Sigmoid colon (tissue), 4 donors: ENCODE measurements around the gene SOX6.

ENCODE experiments used
- EP300 ChIP-seq, 4 donors: sonication (generic); formaldehyde crosslinking; IDR thresholded peaks; one replicate each; pipeline ENCODE4 v1.6.1; 2017; ENCODE audit warnings: antibody characterized with exemption in 4 of 4
- POLR2A ChIP-seq, 2 donors: fragments of 450-650 bp; IDR thresholded peaks; one replicate each; pipeline ENCODE4 v1.6.1; 2016; ENCODE audit warnings: antibody characterized with exemption in 2 of 2, mild to moderate bottlenecking in 2 of 2, moderate library complexity in 2 of 2
- POLR2AphosphoS5 ChIP-seq, 4 donors: sonication (generic); formaldehyde crosslinking; IDR thresholded peaks; one replicate each; pipeline ENCODE4 v1.6.1; 2017; ENCODE audit warnings: antibody characterized with exemption in 4 of 4
- TF ChIP-seq, protein P1 (sequence below), 4 experiments: fragments of 450-650 bp in 3 of 4; fragments of 200-600 bp in 1 of 4; IDR thresholded peaks; one replicate each; pipeline ENCODE4 v1.5.1; 2016 to 2019; ENCODE audit warnings: antibody characterized with exemption in 4 of 4, mild to moderate bottlenecking in 3 of 4, moderate library complexity in 2 of 4

DNA sequence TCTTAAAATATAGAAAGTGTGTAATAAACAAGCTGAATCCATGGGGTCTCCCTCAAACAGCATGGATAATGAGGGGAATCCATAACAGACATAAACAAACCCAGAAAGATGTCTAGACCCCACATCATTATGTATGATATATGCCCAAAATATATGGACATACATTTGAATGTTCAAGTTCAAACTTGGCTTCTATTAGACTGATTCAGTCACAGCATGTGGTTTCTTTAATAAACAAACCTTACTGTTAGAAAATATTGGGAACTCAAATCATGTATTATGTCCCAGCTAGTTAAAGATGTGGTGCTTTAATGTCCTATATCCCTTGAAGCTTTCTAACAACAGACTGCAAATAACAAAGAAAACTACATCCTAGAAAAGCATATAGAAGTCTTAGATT, 228.6 kb downstream of the SOX6 start:
- TF ChIP-seq, protein P1, sequence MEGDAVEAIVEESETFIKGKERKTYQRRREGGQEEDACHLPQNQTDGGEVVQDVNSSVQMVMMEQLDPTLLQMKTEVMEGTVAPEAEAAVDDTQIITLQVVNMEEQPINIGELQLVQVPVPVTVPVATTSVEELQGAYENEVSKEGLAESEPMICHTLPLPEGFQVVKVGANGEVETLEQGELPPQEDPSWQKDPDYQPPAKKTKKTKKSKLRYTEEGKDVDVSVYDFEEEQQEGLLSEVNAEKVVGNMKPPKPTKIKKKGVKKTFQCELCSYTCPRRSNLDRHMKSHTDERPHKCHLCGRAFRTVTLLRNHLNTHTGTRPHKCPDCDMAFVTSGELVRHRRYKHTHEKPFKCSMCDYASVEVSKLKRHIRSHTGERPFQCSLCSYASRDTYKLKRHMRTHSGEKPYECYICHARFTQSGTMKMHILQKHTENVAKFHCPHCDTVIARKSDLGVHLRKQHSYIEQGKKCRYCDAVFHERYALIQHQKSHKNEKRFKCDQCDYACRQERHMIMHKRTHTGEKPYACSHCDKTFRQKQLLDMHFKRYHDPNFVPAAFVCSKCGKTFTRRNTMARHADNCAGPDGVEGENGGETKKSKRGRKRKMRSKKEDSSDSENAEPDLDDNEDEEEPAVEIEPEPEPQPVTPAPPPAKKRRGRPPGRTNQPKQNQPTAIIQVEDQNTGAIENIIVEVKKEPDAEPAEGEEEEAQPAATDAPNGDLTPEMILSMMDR (IDR thresholded peaks at IDR 0.05): no peak
- TF ChIP-seq POLR2A (IDR thresholded peaks at IDR 0.05) (no peak), EP300 (IDR thresholded peaks at IDR 0.05) (no peak), POLR2AphosphoS5 (IDR thresholded peaks at IDR 0.05) (no peak)
